GM18867 (cell line): Measurements from ENCODE around the gene ILKAP.

Source experiments
- ATAC-seq: cut with Tn5 transposase; IDR thresholded peaks from one replicate; pipeline ENCODE4 v1.9.1; 2021; ENCODE audit warnings: mild to moderate bottlenecking, moderate library complexity; ENCODE audit not compliant: unreplicated experiment

Gene ILKAP

DNA sequence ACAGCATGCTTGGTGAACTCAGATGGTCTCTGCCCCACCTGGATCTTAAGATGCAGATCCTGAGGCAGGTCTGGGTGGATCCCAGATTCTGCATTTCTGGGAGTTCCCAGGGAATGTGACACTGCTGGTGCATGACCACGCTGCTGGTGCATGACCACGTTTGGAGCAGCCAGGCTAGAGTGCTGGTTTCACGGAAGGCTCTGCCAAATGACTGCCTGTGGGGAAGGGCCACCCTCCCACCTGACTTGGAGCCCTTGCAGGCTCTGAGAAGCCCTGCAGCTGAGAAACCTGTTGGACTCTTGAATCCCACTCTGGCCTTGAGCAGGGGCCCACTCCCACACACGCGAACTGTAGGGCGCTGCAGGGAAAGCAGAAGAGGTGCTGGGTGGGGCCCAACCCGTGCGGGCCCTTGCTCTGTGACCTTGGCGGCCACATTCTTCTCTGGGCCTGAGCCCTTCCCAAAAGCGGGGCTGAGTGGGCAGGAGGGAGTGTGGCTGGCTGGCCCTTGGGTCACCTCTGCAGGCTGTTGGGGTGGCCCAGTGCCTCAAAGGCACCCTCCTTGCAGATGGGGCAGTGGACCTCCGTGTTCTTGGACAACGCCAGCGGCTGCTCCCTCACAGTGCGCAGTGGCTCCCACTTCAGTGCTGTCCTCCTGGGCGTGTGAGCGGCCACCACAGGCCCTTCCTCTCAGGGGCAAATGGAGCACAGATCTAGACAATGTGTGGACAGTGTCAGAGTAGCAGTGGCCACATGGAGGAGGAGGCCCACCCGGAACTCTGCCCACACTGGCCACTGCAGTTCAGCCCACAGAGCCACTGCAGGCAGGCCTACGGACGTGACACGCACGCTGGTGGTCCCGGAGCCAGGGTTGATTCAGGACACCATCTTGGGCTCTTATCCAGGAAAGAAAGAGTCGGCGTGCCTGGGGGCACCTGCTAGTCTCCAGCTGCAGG, 36.8 kb downstream of the ILKAP start:
- ATAC-seq: no peak

DNA sequence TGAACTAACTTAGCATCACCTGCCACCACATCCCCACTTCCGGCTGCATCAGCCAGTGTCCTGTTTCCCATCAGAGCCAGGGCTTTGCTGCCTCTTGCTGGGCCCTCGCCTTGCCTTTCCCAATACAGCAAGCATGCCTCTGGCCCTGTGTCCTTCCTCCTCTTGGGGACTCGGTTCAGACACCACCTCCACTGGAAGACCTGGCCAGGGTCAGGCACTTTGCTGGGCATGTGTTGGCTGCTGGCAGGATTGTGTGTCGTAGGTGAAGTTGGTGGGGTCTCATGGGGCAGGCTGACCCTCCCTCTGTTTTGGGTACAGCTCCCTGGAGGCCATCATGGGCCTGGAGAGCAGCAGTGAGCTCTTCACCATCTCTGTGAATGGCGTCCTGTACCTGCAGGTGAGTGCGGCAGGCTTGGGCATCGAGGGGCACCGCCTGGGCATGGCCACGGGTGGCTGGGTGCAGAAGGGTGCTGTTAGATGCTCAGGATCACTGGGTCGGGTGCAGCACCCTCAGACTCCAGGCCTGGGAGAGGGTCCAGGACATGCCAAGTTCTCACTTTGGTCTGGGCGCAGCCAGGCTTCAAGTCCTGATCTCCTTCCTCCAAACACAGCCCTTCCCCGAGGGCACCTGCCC, 38.1 kb downstream of the ILKAP start:
- ATAC-seq: no peak

DNA sequence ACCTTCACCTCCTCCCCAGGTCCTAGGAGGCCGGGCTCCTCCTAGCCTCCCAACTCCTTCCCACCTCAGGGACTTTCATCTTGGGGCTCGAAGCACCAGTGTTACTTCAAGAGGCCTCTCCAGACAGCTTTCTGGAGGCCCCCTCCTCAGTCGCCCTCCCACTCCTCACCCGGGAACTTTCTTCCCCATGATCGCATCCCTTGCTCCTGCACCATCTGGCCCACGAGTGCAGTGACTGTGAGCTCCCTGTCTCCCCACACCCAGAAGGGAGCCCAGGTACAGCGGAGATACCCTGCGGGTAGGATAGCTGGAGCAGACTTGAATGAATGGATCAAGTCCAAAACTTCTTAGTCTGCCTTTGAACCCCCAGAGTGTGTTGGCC, 38.6 kb downstream of the ILKAP start:
- ATAC-seq: no peak

DNA sequence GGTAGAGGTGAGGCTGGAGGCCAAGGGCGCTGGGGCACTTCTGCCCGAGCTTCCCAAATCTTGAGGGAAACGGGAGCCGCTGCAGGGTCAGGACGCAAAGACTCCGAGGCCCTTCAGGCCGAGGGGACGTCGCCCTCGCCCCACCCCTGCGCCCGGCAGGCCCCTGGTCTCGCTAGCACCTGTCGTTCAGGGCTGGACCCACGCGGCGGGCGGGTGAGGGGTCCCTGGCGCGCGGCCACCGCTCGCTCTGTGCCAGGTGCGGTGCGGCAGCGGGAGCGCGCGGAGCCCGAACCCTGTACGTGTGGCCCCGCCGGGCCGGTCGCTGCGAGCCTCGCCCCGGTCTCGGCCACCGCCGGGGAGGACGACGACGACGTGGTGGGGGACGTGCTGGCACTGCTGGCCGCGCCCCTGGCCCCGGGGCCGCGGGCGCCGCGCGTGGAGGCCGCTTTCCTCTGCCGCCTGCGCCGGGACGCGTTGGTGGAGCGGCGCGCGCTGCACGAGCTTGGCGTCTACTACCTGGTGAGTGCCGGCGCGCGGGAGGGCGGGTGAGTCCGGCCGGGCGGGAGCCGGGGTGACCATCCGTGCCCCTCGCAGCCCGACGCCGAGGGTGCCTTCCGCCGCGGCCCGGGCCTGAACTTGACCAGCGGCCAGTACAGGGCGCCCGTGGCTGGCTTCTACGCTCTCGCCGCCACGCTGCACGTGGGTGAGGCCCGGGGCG, 39.9 kb downstream of the ILKAP start:
- ATAC-seq: no peak

DNA sequence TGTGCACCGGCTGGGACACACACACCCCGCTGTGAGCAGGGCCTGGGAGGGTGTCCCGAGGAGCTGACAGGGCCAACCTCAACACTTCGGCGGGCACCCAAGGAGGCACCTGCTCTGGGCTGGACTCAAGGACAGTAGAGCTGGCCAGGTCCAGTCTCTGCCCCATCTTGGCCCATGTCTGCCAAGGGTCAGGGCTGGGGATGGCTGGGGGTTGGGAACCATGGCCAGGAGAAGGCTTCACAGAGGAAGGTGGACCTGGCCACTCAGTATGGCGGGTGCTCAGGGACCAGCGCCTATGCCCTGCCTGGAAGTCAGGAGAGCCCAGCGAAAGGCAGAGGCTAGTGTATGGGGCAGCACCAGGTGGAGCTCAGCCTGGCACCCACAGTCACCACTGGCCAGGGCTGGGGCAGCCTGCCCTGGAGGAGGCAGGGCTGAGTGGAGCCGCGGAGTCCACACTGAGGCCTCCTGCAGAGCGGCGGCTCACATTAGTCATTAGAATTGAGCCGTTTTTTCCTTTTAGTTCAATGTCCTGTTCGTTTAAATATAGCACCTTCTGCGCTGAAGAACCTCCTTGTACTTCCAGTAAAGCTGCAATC, 40.6 kb downstream of the ILKAP start:
- ATAC-seq: no peak

DNA sequence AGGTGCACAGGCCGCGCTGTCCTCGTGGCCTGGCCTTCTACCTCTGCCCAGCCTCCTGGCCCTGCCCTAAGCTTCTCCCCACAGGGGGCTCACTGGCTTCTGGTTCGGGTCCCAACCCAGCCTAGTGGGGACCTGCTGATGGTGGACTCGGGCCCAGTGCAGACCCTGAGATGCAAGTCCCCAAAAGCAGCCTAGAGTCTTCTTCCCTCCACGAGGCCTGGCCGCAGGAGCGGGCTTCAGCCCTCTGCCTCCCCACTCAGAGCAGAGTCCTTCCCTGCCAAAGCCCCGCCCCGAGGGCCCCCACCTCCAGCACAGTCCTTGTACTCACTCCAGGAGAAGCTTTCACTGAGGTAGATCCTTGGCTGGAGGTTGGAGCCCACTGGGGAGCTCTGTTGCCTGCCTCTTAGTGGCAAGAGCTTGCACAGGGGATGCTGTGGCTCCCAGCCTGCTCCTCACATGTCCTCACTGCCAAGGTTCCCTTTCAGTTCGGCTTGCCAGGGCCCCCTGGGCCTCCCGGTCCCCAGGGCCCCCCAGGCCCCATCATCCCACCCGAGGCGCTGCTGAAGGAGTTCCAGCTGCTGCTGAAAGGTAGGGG, 41.1 kb downstream of the ILKAP start:
- no peak for ATAC-seq

DNA sequence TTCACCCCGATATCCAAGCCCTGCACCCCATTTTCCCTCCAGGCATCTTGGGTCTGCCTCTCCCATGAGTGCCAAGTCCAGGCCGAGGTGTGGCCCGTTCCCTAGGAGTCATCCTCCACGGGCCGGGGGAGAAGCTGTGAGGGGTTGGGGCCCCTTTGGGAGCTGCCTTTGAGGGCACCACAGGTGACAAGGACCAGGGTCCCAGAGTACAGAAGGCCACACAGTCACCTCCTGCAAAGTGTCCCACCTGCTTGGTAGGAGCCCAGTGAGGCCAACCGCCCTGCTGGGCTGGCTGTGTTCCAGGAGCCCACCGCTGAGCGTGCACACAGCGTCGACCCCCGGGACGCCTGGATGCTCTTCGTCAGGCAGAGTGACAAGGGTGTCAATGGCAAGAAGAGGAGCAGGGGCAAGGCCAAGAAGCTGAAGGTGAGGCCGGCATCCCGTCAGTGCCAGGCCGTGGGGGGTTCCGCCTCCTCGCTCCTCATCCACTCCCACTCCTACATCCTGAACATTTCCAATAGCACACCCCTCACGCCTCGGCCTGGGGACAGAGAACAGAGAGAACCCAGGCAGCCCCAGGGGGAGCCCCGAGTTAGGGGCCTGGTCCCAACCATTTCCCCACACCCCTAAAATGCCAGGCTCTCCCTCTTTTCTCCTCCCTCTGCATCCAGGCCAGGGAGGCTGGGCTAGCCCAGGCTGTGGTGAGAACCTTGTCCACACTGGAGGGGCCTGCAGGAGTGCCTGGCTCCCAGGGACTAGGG, 42.0 kb downstream of the ILKAP start:
- no peak for ATAC-seq

DNA sequence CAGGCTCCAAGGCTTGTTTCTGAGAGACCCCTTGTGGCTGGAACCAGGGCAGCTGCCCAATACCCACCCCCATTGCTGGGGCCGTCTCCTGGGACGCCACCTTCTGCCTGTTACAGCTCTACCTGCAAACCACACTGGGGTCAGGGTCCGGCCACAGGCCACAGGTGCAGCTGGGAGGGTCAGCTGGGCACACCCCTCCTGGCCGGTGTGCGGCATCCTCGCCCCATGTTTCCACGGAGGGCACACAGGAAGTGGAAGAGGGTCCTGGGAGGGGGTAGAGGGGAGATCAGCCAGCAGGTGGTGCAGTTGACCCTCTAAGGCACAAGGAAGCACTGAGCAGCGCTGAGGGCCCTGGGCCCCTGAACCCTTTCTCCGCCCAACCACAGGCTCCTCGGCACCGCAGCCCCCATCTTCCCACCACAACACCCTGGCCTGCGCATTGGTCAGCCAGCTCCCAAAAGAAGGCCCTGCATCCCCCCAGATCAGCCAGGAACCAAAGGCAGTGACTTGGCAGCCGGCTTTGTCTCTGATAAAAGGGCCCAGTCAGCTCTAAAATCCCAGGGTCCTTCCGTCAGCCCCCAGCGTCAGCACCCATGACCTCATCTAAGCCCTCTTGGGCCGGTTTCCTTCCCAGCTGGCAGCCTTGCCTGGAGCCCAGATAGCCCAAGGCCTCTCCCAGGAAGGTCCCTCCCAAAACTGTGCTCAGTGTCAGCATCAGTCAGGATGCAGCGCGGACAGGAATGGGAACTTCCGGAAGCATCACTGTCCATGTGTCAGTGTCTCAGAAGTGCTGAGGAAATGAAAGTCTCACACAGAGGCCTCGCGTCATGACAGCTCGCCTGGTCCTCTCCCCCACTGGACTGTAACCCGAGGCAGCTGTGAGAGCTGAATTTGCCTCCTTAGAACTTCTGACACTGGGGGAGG, 43.0 kb downstream of the ILKAP start:
- no peak for ATAC-seq

DNA sequence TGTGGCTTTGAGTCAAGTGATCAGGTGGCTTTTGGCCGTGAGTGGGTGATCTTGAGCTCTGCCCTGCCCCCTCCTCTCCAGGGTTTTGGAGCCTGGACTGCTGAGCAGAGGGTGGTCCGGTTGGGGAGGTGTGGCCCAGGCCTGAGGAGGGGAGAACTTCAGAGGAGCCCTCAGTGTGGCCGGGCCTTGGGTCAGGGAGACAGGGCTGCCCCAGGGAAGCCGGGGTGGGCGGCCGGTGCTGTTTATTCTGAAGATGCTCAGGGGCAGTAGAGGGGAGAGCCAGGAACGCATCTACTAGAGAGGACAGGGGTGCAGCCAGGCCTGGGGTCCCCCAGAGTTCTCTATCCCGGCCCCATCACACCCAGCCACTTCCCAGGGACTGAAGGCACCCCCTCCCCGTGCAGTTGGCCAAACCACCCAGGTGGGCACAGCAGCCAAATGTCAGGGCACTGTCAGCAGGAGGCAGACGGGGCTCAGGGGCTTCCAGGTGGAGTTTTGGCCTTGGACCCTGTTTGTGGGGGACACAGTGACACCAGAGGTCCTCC, 43.8 kb downstream of the ILKAP start:
- no peak for ATAC-seq

DNA sequence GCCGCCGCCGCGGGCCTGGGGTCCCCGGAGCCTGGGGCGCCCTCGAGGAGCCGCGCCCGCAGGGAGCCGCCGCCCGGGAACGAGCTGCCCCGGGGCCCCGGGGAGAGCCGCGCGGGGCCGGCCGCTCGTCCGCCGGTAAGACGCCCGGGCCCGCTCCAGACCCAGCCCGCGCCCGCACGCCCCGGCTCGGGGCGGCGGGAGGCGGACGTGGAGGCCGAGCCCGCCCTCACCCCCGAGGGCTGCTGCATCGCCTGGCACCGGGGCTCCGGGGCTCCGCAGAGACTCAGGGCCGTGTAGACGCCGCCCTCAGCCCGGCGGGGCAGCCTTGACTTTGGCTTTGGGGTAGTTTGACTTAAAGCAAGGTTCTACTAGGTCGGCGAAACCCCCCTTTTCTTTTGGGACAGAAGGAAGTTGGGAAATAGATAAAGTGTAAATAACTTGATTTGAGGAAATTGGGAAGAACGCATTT, 44.4 kb downstream of the ILKAP start:
- ATAC-seq: peak; percentile 19

DNA sequence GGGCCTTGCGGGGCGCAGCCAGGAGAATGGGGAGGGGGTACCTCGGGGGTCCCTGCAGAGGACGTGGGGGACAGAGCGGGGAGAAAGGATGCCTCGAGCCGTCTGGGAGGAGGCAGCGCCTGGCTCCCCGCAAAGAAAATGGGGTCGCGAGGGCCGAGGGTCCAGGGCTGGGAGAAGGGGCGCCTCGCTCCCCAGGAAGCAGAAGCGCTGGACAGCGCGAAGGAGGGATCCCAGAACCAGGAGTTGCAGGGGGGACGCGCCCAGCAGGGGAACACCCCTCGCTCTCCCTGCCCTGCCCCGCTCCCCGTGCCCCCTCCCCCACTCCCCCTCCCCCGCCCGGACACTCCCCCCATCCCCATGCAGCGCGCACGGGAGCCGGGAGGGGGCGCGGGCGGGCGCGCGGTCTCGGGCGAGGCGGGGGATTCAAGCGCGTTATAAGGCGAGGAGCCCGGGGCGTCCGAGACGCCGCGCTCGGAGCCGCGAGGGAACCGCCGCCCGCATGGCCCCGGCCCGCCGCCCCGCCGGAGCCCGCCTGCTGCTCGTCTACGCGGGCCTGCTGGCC, 44.9 kb downstream of the ILKAP start, which contains the start of gene ERFE:
ERFE (plus strand) TSS at position 462 of the 562 bp plus-strand sequence; CDS start at position 500, 38 bp downstream.
- peak; percentile 37 for ATAC-seq

DNA sequence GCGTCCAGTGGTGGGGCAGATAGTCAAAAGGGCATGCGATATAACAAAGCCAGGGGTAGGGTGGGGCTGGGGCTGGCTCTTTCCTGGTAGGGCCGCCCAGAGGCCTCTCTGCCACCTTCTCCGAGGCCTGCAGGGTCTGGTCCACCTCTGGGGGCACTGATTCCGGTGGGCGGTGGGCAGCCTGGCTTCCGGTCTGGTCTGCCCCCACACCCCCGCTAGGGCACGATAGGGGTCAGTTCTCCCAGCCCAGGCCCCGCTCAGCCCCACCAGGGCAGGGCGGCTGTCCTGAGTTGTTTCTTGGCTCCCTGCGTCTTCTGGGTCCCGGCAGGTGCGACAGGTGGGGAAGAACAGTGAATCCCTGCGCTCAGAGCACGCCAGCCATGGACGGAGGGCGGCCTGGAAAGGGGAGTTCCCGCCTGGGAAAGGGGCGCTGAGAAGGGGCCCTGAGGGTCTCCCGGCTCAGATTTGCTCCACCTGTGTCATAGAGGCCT, 45.4 kb downstream of the ILKAP start:
- no peak for ATAC-seq

DNA sequence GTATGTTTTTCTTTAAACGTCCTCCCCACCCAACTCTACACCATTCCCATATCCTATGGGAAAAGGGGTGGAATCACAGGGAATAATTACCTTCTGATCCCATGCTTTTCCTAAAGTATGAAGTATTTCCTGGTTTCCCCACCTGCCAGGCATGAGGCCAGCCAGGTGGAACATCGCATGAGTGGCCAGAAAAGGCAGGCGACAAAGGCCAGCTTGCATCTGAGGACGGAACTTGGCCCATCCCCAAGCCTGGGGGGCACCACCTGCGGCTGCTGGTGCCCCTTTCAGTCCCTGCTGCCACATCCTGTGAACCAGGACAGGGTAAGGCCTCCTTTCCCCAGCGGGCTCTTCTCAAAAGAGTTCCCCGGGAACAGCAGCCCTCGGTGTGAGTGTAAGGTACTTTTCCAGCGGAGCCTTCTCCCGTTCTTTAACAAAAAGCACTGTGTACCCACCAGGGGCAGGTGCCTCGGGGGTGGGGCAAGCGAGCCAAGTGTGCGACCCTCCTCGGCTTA, 45.9 kb downstream of the ILKAP start:
- no peak for ATAC-seq

DNA sequence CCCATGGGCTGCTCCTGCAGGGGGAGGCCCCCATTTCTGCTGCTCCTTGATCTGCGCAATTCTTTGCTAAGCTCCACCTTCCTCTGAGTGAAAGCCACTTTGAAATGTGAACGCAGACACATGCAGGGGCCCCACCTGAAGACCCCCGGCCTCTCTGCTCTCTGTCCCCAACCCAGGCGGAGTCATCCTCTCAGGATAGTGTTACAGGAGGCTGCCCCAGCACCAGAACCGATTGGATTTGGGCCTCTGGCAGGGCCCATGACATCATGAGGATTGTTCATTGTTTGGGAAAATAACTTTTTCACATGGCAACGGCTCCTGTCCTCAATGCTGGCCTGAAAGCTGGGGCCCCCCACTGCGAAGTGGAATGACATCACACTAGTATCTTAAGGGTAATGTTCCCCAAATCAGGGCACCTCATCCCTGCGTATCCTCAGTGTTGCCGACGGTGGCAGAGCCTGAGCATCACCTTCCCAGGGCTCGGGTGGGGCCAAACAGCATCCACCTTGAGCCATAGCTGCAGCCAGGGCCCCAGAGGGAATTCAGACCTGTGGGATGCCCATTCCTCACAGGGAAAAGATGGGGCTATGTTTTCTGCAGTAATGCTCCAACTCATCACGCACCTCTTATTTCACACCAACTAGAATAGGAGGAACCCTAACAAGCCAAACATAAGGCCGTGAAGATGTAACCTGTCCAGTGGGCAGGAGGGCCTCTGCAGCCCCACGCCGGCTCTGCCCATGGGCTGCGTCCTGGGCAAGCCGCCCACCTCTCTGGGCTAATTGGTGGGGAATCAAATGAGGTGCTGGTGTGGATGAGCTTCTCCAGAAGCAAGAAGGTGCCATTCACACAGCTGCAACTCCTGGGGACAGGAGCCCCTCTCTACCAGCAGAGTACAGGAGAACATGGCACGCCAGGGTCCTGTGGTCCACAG, 47.5 kb downstream of the ILKAP start:
- ATAC-seq: no peak

DNA sequence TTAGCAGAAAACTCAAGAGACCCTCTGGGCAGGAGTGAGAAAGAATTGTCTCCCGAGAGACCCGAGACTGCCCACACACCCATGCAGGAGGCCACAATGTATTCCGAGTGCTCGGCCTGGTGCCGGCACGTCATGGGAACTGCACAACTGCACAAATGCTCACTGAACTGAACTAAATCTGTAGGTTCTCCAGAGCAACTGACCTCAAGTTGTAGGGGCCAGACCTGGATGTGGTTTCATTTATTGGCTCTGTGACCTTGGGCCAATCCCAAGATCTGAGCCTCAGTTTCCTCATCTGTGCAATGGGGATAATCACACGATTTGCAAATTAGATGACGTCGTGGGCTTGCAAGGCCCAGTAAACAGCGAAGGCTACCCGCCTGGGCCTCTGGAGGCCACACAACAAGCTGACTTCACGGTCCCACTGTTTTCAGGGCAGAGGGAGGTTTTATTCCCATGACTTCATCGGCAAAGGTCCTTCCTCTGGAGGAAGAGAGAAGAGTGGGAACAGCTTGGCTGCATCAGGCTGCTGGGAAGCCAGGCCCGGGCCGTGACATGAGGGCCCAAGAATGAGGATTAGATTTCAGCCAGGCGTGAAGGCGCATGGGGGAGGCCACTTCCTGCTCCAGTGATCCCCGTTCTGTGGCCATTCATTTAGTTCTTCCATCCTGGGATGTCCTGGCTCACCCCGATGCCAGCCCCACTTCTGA, 48.3 kb downstream of the ILKAP start:
- ATAC-seq: no peak

DNA sequence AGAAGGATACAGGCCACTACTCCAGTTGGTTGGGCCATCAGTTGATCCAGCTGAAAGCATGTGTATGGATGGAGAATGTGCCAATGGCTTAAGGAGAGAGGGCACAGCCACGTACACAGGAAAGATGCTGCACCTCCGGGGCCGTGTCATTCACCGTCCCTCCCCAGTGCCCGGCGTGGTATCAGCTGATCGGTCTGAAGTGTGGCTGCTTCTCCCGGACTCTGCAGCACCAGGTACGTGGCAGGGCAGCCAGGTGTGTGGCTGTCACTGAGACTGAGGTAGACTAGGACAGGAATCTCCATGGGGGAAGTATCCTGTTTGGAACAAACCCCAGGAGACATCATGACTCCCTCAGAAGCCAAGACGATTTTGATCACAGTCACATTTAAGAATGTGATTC, 48.9 kb downstream of the ILKAP start:
- ATAC-seq: no peak
